ENCODE results near the gene ZNF534.

DNA sequence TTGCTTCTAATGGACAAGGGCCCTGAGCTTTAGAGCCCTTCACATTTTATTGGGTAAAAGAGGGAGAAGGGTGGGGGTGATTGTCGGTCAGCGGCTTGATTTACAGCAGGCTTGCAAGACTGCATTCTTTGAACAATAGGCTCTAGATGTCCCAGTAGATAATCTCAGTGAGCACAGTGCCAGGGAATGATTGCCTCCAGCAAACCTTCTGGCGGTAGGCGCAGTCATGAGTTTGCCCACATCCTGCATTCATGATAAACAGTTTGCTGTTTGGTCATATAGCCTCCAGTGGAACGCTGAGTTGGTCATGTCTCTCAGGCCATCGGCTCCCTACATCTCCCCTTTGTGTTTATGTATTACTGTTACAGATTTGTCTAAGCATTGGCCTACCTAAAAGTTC lies 18.7 kb upstream of the ZNF534 start:
- TF ChIP-seq, protein P1, sequence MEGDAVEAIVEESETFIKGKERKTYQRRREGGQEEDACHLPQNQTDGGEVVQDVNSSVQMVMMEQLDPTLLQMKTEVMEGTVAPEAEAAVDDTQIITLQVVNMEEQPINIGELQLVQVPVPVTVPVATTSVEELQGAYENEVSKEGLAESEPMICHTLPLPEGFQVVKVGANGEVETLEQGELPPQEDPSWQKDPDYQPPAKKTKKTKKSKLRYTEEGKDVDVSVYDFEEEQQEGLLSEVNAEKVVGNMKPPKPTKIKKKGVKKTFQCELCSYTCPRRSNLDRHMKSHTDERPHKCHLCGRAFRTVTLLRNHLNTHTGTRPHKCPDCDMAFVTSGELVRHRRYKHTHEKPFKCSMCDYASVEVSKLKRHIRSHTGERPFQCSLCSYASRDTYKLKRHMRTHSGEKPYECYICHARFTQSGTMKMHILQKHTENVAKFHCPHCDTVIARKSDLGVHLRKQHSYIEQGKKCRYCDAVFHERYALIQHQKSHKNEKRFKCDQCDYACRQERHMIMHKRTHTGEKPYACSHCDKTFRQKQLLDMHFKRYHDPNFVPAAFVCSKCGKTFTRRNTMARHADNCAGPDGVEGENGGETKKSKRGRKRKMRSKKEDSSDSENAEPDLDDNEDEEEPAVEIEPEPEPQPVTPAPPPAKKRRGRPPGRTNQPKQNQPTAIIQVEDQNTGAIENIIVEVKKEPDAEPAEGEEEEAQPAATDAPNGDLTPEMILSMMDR (IDR thresholded peaks at IDR 0.05), result no peak
- no peak for TF ChIP-seq ZFX (IDR thresholded peaks at IDR 0.05; ENCODE audit: borderline replicate concordance)
